ENCODE results near the gene RGMA.

Gene RGMA

GRCh38 chr15:93088981-93089726, at the start of gene RGMA:
Gene RGMA, minus strand, starts transcription at chr15:93089211. Its CDS starts 279 bp downstream, at chr15:93088932.
- DNase-seq (ENCODE audit: low read depth in 2 of 2): no peak

DNA sequence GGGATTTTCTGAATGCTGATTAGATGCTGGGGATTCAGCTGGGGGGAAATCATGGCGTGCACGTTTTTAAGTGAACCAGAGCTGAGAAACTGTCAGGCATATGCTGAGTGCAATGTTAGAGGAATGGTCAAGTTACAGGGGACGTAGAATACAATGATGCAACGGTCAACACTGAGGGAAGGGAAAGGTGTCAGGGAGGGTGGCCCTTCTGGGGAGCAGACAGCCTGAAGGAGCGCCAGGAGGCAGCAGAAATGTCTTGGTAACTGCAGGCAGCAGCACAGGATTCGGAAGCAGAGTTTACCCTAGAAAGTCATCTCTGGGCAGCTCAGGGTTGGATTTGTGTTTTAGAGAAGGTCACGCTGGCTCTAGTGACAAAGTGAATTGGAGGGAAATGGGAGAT, 47.6 kb upstream of the RGMA start:
- DNase-seq (ENCODE audit: low read depth in 2 of 2): no peak

GRCh38 chr15:93135997-93136397, 47.0 kb upstream of the RGMA start:
- no peak for DNase-seq (ENCODE audit: low read depth in 2 of 2)

DNA sequence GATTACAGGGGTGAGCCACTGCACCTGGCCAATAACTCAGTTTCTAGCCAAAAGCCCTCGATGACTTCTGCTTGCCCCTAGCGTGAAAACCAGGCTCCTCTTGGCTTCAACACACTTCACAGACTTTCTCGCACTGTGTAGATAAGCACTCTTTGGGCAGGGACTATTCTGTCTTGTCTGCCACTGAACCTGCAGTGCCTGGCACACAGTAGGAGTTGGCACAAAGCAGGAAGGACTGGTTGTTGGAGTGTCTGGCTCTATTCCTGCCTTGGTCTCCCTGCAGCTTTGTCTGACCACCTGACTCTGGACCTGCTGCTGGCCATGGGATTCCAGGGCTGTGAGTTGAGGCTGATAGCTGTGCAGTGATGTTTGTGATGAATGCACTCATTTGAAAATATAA, 46.4 kb upstream of the RGMA start:
- no peak for DNase-seq (ENCODE audit: low read depth in 2 of 2)

DNA sequence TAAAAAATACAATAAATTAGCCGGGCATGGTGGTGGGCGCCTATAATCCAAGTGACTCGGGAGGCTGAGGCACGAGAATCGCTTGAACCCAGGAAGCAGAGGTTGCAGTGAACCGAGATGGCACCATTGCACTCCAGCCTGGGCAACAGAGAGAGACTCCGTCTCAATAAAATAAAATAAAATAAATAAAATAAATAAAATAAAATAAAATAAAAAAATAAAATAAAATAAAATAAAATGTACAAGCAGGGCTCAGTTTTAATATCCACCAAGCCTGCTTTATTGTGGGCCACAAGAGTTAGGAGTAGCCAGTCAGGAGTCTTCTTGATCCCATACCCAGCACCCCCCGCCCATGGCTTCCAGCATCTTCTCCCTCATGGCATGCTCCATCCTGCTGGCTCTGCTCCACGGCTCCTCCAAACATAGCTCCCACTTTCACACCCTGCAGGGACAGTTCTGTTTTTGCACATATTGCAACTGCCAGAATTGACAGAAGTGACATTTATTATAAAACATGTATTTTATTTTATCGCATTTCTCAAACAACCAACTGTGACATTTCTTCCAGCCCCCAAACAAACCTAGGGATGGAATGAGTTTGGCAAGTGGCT, 42.6 kb upstream of the RGMA start:
- DNase-seq (ENCODE audit: low read depth in 2 of 2): no peak

DNA sequence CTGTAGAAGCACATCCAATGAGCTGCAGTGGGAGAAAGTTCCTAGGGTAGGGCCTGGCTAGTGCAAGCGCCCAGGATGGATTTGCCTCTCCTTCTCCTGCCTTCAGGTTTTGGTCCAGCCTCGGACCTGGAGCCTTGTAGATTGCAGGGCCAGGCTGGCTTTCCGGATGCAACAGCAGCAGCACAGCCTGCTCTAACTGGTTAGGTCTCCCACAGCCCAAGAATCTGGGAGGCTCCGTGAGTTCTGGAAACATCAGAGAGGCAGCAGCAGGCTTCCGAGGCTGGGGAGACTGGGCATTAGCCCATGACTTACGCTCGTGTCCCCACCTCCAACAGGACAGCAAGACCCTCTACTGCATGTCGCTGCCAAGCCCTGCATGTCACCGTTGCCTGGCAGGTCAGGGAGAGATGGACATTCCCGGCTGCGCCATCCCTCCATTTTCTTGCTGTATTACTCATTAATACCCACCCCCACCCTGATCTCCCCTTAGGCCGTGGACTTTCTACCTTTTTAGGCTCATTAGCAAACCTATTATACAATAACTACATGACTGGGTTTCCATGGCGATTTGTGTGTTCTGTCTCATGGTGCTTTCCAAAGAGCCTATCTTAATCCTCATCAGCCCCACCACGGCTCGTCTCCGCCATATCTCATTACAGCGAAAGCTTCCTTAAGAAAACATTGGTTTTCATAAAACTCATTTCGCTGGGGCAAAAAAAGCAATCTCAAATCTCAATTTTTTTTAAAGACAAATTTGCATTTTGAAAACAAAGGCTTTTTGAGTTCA, 40.9 kb upstream of the RGMA start:
- DNase-seq (ENCODE audit: low read depth in 2 of 2): no peak

DNA sequence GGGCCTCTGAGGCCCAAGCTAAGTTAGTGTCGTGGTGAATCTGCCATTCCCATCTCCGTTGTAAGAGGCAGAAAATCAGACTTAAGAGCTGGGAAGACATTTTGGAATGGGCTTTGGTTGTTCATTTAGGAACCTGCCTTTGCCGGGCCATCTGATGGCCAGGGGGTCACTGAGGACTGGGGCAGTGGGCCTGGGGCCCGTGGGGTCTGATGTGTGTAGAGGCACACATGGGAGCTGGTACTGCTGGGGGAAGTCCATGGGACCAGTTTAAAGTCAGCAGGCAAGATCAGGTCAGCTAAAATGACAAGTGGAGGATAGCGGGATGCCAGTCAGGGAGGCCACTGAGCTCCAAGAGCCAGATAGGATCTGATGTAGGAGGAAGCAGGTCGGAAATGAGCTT, 38.3 kb upstream of the RGMA start:
- no peak for DNase-seq (ENCODE audit: low read depth in 2 of 2)

GRCh38 chr15:93126599-93126998, 37.6 kb upstream of the RGMA start:
- no peak for DNase-seq (ENCODE audit: low read depth in 2 of 2)

DNA sequence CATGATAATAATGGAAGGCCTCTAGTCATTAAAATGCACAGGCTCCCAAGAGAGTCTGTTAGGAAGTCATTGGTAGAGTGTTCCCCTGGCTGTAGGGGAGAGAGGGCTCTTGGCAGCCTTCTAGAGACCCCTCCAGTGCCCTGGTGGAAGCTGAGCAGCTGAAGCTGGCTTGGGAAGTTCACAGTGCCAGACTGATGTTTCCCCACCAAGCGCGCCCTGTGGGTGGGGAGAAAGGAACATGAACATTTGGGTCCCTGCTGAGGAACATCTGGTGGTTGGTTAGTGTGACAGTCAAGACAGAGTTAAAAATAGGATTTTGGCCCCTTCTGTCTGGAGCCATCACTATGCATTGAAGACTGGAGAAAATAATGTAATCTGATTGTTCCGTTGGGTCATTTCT, 37.1 kb upstream of the RGMA start:
- DNase-seq (ENCODE audit: low read depth in 2 of 2): no peak

DNA sequence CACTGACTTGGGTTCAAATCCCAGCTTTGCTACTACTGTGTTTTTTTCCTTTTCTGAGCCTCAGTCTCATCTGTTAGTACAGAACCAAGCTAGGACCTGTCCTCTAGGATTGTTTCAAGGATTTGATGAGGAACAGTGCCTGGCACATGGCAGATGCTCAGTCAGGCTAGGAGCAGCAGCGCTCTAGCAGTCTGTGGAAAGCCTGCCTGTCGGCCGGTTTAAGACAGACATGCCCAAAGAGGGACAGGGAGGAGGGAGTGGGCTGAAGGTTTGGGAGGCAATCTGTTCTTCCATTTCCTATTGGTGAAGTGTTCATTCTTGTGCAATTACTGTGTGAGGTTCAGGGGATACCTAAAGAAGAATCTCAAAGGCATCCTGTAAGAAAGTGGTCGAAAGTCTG, 35.1 kb upstream of the RGMA start:
- no peak for DNase-seq (ENCODE audit: low read depth in 2 of 2)

- no peak for DNase-seq (ENCODE audit: low read depth in 2 of 2)
Observed at GRCh38 chr15:93121973-93122910, 33.2 kb upstream of the RGMA start.

DNA sequence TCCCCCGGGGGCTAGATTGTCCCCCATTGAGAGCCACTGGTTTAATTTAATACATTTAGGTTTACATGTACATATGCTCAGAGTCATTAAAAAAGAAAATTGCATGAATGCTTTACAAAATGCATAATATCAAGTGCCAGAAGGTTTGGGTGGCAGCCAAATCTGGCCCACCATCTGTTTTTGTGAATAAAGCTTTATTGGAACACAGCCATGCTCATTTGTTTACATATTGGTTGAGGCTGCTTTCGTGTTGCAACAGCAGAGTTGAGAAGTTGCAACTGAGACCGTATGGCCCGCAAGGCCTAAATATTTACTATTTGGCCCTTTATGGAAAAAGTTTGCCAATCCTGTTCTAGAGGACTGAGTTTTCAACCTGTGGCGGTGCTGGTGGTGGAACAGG, 32.1 kb upstream of the RGMA start:
- DNase-seq (ENCODE audit: low read depth in 2 of 2): no peak

DNA sequence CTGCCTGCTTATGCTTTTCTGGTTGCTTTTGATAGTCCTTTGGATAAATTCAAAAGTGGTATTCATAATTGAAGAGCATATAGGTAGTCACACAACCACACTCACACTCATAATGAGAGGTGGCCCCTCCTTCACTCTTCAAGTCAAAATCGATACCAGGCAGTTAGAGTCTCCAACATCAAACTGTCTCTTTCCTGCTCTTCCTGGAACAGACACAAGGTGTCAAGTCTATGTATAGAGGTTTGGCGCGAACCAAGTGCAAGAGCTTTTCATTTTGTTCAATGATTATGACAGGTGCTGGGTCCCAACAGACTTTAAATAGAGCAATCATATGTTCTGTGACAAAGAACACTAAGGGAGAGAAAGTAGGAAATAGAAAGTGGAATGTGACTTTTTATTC, 29.9 kb upstream of the RGMA start:
- no peak for DNase-seq (ENCODE audit: low read depth in 2 of 2)

- no peak for DNase-seq (ENCODE audit: low read depth in 2 of 2)
Observed at GRCh38 chr15:93111451-93111850, 22.4 kb upstream of the RGMA start.

- no peak for DNase-seq (ENCODE audit: low read depth in 2 of 2)
Observed at GRCh38 chr15:93110502-93111040, 21.6 kb upstream of the RGMA start.

DNA sequence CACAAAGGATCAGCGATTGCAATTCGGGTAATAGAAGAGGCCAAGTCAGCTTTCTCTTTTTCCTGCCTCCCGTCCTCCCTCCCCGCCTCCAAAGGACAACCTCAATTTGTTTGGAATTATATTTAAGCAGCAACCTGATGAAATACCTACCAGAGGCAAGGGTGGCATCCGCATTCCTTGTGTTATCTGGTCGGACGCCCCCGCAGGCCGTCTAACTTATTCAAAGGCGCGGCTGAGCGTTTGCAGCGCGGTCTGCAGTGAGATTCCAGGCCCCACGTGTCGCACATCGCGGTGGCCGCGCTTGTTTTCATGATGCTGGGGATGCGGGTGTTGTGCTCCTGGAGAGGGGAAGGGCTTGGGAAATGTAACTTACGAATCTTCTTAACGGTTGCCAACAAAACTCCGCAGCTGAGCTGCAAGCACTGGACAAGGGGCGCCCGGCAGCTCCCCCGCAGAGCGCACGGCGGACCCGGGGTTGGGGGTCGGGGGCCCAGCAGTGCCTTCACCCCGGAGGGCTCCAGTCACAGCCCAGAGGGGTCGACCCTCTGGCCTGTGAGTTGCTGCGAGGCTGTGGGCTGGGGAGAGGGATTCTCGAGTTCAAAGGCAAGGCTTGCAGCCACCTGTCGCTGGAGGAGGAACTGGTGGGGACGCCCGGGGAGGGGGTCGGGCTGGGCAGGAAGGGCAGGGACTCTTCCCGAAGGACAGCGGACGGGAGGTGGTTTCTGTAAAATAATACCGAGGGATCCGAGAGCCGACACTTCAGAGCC, 20.5 kb upstream of the RGMA start:
- DNase-seq (ENCODE audit: low read depth in 2 of 2): no peak

- no peak for DNase-seq (ENCODE audit: low read depth in 2 of 2)
Observed at GRCh38 chr15:93107646-93108045, 18.6 kb upstream of the RGMA start.

DNA sequence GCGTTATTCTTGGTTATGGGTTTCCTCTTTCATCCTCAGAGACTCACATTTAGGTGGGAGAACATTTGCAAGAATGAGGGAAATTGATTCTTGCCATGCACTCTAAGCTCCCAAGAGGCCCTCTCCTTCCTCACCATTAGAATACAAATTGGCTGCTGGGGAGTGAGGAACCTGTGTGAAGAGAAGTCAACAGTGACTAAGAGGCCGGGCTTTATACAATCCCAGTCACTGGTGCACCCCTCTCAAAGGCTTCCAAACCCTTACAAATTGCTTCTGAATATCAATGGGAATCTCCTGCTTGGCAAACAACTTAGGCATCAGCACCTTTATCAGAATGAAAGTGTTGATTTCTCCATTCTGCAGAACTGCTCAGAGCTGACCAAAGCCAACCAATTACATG, 16.5 kb upstream of the RGMA start:
- no peak for DNase-seq (ENCODE audit: low read depth in 2 of 2)

GRCh38 chr15:93103823-93104222, 14.8 kb upstream of the RGMA start:
- no peak for DNase-seq (ENCODE audit: low read depth in 2 of 2)

DNA sequence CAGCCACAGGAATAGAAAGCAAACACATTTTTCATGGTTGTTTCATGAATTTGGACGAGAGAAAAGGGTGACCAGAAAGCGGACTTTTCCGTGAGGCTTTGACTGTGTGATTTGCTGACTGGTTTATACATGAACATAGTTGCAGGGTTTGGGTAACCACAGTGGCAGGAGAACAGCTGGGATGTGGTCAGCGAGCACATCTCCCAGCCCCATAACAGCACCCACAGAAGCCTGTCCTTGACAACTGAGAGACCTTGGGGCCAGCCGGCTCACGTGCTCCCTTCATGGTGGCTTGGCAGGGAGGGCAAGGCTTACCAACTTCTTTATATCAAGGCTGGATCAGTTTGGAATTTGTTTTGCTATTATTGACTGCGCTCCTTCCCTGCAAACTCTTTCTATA, 13.2 kb upstream of the RGMA start:
- no peak for DNase-seq (ENCODE audit: low read depth in 2 of 2)

DNA sequence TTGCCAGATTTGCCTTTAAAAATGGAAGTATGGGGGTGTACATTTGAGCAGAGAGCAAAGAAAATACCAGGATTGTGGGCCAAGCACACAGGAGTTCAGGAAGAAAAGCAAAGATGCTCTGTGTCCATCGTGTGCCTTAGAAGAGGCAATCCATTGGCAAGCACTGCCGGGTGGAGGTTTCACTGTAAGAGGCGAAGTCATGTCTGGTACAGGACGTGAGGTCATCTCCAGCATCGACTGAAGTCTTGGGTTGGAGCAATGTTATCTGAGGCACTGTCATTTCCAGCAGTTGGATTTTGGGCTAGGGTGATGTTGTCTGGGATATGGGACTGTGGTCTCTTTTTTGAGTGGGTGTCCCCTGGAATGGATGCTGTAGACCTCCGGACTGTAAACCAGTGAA, 4.8 kb upstream of the RGMA start:
- DNase-seq (ENCODE audit: low read depth in 2 of 2): no peak
